GM21381 (cell line): ENCODE measurements around the gene ZNF792.
"Not testable (repeated sequence)": the region's sequence is repeated elsewhere in the genome, so short reads cannot be mapped to it uniquely, and the experiment has no call there.

ENCODE experiments used
- ATAC-seq: cut with Tn5 transposase; IDR thresholded peaks from one replicate; pipeline ENCODE4 v1.9.1; 2021; ENCODE audit warnings: mild to moderate bottlenecking, moderate library complexity; ENCODE audit not compliant: unreplicated experiment

Gene ZNF792

DNA sequence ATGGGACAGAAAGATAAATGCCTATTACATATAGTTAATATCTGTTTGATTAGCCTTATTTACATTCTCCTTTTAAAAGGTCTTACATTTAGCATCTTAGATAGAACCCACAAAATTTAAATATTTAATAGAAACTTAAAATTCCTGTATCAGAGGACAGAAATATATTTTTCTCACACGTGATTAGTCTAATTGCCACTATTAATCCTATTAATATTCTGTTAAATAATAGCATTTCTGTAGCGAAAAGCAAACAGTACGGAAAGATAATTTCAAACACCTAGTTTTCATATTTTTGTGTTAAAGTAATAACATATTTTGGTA, 37.7 kb downstream of the ZNF792 start:
- no peak for ATAC-seq

DNA sequence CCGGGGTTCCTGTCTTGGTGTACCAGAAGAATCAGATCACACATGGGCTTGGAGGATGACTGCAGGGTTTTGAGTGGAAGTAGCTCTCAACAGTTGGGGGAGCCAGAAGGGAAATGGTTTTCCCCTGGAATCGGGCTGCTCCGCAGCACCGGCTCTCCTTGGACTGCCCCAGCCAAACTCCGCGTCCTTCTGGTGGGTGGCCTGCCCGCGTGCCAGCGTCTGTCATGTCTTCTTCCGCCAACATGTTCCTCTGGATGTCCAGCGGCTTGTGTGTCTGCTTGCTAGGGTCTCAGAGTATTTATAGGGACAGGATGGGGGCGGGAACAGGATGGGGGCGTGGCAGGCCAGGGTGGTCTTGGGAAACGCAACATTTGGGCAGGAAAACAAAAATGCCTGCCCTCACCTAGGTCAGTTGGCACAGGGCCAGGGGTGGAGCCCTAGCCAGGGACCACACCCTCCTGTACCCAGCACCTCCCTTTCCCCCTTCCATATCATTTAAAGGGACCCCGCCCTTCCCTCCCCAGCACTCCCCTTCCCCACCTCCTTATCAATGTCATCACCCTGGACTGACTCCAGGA, 38.7 kb downstream of the ZNF792 start:
- ATAC-seq, result no peak

DNA sequence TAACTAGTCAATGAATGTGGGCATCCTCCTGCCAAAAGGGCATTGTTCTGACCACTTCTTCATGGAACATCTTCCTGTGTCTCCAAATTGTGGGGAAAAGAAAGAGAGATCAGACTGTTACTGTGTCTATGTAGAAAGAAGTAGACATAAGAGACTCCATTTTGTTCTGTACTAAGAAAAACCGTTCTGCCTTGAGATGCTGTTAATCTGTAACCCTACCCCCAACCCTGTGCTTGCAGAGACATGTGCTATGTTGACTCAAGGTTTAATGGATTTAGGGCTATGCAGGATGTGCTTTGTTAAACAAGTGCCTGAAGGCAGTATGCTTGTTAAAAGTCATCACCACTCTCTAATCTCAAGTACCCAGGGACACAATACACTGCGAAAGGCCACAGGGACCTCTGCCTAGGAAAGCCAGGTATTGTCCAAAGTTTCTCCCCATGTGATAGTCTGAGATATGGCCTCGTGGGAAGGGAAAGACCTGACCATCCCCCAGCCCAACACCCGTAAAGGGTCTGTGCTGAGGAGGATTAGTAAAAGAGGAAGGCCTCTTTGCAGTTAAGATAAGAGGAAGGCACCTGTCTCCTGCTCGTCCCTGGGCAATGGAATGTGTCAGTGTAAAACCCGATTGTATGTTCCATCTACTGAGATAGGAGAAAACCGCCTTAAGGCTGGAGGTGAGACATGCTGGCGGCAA, 43.8 kb downstream of the ZNF792 start:
- not testable (repeated sequence) for ATAC-seq

GRCh38 chr19:34918190-34918589, 45.8 kb downstream of the ZNF792 start:
- no peak for ATAC-seq

DNA sequence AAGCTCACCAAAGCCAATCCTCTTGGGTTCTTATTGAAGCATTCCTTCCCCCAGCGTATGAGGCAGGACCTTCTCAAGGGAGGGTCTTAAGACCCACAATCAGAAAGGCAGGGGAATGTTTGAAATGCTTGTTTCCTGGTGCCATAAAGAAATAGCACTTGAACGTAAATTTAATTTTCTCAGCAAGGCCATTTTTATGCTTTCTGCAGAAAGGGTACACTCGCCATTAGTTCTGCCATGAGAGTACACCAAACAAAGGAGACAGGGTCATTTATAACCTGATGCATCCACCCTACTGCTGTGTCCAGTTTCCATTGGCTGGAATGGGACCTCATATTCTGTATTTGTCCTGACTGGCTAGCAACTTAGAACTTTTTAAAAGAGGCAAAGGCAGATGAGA, 46.9 kb downstream of the ZNF792 start:
- not testable (repeated sequence) for ATAC-seq

DNA sequence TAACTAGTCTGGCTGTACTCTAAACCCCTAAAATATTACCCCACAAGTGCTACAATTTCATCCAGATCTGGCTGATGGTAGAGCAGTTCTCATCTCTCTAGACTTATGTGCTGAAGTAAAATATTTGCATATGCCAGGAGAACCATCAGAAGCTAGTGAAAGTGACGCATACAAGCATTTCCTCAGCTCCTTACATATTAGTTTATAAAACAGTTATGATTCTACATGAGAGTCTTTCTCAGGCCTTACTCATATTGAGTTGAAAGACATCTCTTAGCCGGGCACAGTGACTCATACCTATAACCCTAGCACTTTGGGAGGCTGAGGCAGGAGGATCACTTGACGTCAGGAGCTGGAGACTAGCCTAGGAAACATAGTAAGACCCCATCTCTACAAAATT, 53.3 kb downstream of the ZNF792 start:
- ATAC-seq, result no peak
